Trophoblast cell (in vitro differentiated cells and primary cell): ENCODE measurements around the gene DLG2.

Experiments
- DNase-seq, 2 donors: peaks; one replicate each; pipeline ENCODE4 v3.0.0-alpha.2; 2016
- H2AFZ ChIP-seq: 2 replicates; pipeline ENCODE4 v1.6.1; 2013; ENCODE audit warnings: low read length, moderate library complexity, mild to moderate bottlenecking; ENCODE audit not compliant: insufficient read depth, poor library complexity
- H2AK5ac ChIP-seq: 2 replicates; pipeline ENCODE4 v1.6.1; 2013; ENCODE audit warnings: mild to moderate bottlenecking, low read length
- H2BK120ac ChIP-seq: 2 replicates; pipeline ENCODE4 v1.6.1; 2013; ENCODE audit warnings: low read length, mild to moderate bottlenecking, moderate library complexity; ENCODE audit not compliant: insufficient read depth, poor library complexity
- H2BK12ac ChIP-seq: 2 replicates; pipeline ENCODE4 v1.6.1; 2013; ENCODE audit warnings: mild to moderate bottlenecking, low read length, moderate library complexity
- H2BK5ac ChIP-seq: 2 replicates; pipeline ENCODE4 v1.6.1; 2013; ENCODE audit warnings: low read length, low read depth, moderate library complexity, mild to moderate bottlenecking; ENCODE audit not compliant: poor library complexity
- H3K14ac ChIP-seq: 2 replicates; pipeline ENCODE4 v1.6.1; 2013; ENCODE audit warnings: mild to moderate bottlenecking, low read length
- H3K18ac ChIP-seq: 2 replicates; pipeline ENCODE4 v1.6.1; 2013; ENCODE audit warnings: mild to moderate bottlenecking, low read length
- H3K23ac ChIP-seq: 2 replicates; pipeline ENCODE4 v1.6.1; 2013; ENCODE audit warnings: low read length
- H3K27ac ChIP-seq: 2 replicates; pipeline ENCODE4 v1.5.1; 2013; ENCODE audit warnings: low read depth, mild to moderate bottlenecking, inconsistent platforms, low read length, moderate library complexity
- H3K27me3 ChIP-seq: 2 replicates; pipeline ENCODE4 v1.6.1; 2013; ENCODE audit warnings: inconsistent platforms, mild to moderate bottlenecking, low read length, moderate library complexity; ENCODE audit not compliant: insufficient read depth
- H3K36me3 ChIP-seq, 2 experiments: 1 replicate in 1 of 2; 2 replicates in 1 of 2; pipeline ENCODE4 v1.6.1; 2013; ENCODE audit warnings: low read length in 2 of 2, mild to moderate bottlenecking in 2 of 2, moderate library complexity in 1 of 2; ENCODE audit not compliant: insufficient read depth in 2 of 2, control insufficient read depth in 1 of 2
- H3K4ac ChIP-seq: 2 replicates; pipeline ENCODE4 v1.6.1; 2013; ENCODE audit warnings: low read depth, mild to moderate bottlenecking, low read length, moderate library complexity
- H3K4me1 ChIP-seq, 2 experiments: 1 replicate in 1 of 2; 2 replicates in 1 of 2; pipeline ENCODE4 v1.6.1; 2013; ENCODE audit warnings: low read length in 2 of 2, mild to moderate bottlenecking in 2 of 2, moderate library complexity in 1 of 2; ENCODE audit not compliant: insufficient read depth in 2 of 2, control insufficient read depth in 1 of 2
- H3K4me2 ChIP-seq: 2 replicates; pipeline ENCODE4 v1.6.1; 2013; ENCODE audit warnings: inconsistent platforms, mild to moderate bottlenecking, low read length, moderate library complexity
- H3K4me3 ChIP-seq: 2 replicates; pipeline ENCODE4 v1.5.1; 2013; ENCODE audit warnings: mild to moderate bottlenecking, low read depth, low read length, inconsistent platforms
- H3K79me1 ChIP-seq: one replicate; pipeline ENCODE4 v1.6.1; 2013; ENCODE audit warnings: low read length
- H3K79me2 ChIP-seq: 2 replicates; pipeline ENCODE4 v1.6.1; 2013; ENCODE audit warnings: low read length, mild to moderate bottlenecking; ENCODE audit not compliant: control insufficient read depth, insufficient read depth, poor library complexity
- H3K9ac ChIP-seq: 2 replicates; pipeline ENCODE4 v1.6.1; 2013; ENCODE audit warnings: mild to moderate bottlenecking, low read length
- H3K9me3 ChIP-seq: 2 replicates; pipeline ENCODE4 v1.6.1; 2013; ENCODE audit warnings: low read depth, mild to moderate bottlenecking, control low read depth, inconsistent platforms, low read length; ENCODE audit not compliant: insufficient read depth
- H4K12ac ChIP-seq: 2 replicates; pipeline ENCODE4 v1.6.1; 2013; ENCODE audit warnings: low read depth, mild to moderate bottlenecking, low read length, moderate library complexity
- H4K8ac ChIP-seq: 2 replicates; pipeline ENCODE4 v1.6.1; 2013; ENCODE audit warnings: low read depth, mild to moderate bottlenecking, low read length, moderate library complexity
- H4K91ac ChIP-seq: one replicate; pipeline ENCODE4 v1.6.1; 2013; ENCODE audit warnings: low read depth, mild to moderate bottlenecking, low read length, moderate library complexity
- whole genome bisulfite sequencing: extraction: QIAGEN DNeasy Blood & Tissue Kit; methylation state at CpG from one replicate; pipeline ENCODE4 v1.1.7; 2013; ENCODE audit warnings: missing lambda C conversion rate; ENCODE audit not compliant: insufficient read length, insufficient coverage; ENCODE audit errors: extremely low coverage; 5-methylcytosine and 5-hydroxymethylcytosine counted together

Gene DLG2

GRCh38 chr11:83826078-83826477 lies 1801.1 kb downstream of the DLG2 start:
- DNase-seq = no peak

GRCh38 chr11:83823461-83824025 lies 1803.6 kb downstream of the DLG2 start:
- Histone ChIP-seq H2BK120ac (no peak overlapping the region), H3K4me2 (no peak overlapping the region), H3K23ac (no peak overlapping the region), H3K4me3 (no peak overlapping the region), H4K91ac (no peak overlapping the region), H3K4me1 (no peaks in the 10 kb centered on the region), H3K79me2 (no peaks in the 10 kb centered on the region), H2AK5ac (no peak overlapping the region), H2BK12ac (no peak overlapping the region), H3K18ac (no peak overlapping the region), H3K9me3 (no peaks in the 10 kb centered on the region), H3K36me3 (no peaks in the 10 kb centered on the region), H3K14ac (no peak overlapping the region), H2BK5ac (no peak overlapping the region), H4K12ac (no peak overlapping the region), H3K27me3 (no peaks in the 10 kb centered on the region), H3K9ac (no peak overlapping the region), H3K79me1 (no peaks in the 10 kb centered on the region), H2AFZ (no peak overlapping the region), H3K4ac (no peak overlapping the region), H4K8ac (no peak overlapping the region), H3K27ac (no peak overlapping the region)
- WGBS = no CpG with 5 or more reads among the region's 7 CpGs
- DNase-seq = no peak

More at GRCh38 chr11:83826078-83826477, 1801.1 kb downstream of the DLG2 start:
- Histone ChIP-seq H2AK5ac (no peak overlapping the region), H3K18ac (no peak overlapping the region), H3K9me3 (no peaks in the 10 kb centered on the region), H3K27ac (no peak overlapping the region), H2BK5ac (no peak overlapping the region), H2BK12ac (no peak overlapping the region), H3K79me1 (no peaks in the 10 kb centered on the region), H3K14ac (no peak overlapping the region), H3K4me1 (no peaks in the 10 kb centered on the region), H3K4ac (no peak overlapping the region), H3K79me2 (no peaks in the 10 kb centered on the region), H2AFZ (no peak overlapping the region), H4K12ac (no peak overlapping the region), H3K4me2 (no peak overlapping the region), H3K4me3 (no peak overlapping the region), H3K27me3 (no peaks in the 10 kb centered on the region), H4K8ac (no peak overlapping the region), H2BK120ac (no peak overlapping the region), H3K9ac (no peak overlapping the region), H3K36me3 (no peaks in the 10 kb centered on the region), H4K91ac (no peak overlapping the region), H3K23ac (no peak overlapping the region)

GRCh38 chr11:83819931-83820549 lies 1807.1 kb downstream of the DLG2 start:
- WGBS = no CpG with 5 or more reads among the region's 2 CpGs

GRCh38 chr11:83818349-83818748 lies 1808.8 kb downstream of the DLG2 start:
- no peaks in the 10 kb centered on the region for H3K36me3 ChIP-seq
- H4K91ac ChIP-seq = no peak overlapping the region
- H3K79me1 ChIP-seq = no peaks in the 10 kb centered on the region
- peak in 1 of 2 donors; percentile 47 for DNase-seq
- no peak overlapping the region for H3K4me3 ChIP-seq
- H3K18ac ChIP-seq = no peak overlapping the region
- no peaks in the 10 kb centered on the region for H3K9me3 ChIP-seq
- H4K12ac ChIP-seq = no peak overlapping the region
- no peak overlapping the region for H2BK12ac ChIP-seq
- H3K27me3 ChIP-seq = no peaks in the 10 kb centered on the region
- H3K4me1 ChIP-seq = peaks cover 0 to 3% of the 10 kb centered on the region in 2 experiments
- H3K4me2 ChIP-seq = no peak overlapping the region
- WGBS = no CpG with 5 or more reads among the region's 2 CpGs
- no peak overlapping the region for H2AK5ac ChIP-seq
- no peak overlapping the region for H4K8ac ChIP-seq
- H3K14ac ChIP-seq = no peak overlapping the region
- H2AFZ ChIP-seq = no peak overlapping the region
- H3K79me2 ChIP-seq = no peaks in the 10 kb centered on the region
- no peak overlapping the region for H3K27ac ChIP-seq
- H3K4ac ChIP-seq = no peak overlapping the region
- no peak overlapping the region for H2BK120ac ChIP-seq
- H2BK5ac ChIP-seq = no peak overlapping the region
- H3K9ac ChIP-seq = no peak overlapping the region
- H3K23ac ChIP-seq = no peak overlapping the region

More at GRCh38 chr11:83819931-83820549, 1807.1 kb downstream of the DLG2 start:
- no peaks in the 10 kb centered on the region for H3K79me2 ChIP-seq
- no peak overlapping the region for H3K23ac ChIP-seq
- H3K79me1 ChIP-seq = no peaks in the 10 kb centered on the region
- H2AK5ac ChIP-seq = no peak overlapping the region
- no peak overlapping the region for H3K18ac ChIP-seq
- no peak overlapping the region for H4K91ac ChIP-seq
- no peak overlapping the region for H3K4ac ChIP-seq
- H2AFZ ChIP-seq = no peak overlapping the region
- H4K8ac ChIP-seq = no peak overlapping the region
- H3K9ac ChIP-seq = no peak overlapping the region
- no peak overlapping the region for H3K4me2 ChIP-seq
- peak in 1 of 2 donors; percentile 75 for DNase-seq
- H2BK12ac ChIP-seq = no peak overlapping the region
- no peak overlapping the region for H2BK5ac ChIP-seq
- no peak overlapping the region for H3K4me3 ChIP-seq
- no peak overlapping the region for H4K12ac ChIP-seq
- no peaks in the 10 kb centered on the region for H3K9me3 ChIP-seq
- H3K4me1 ChIP-seq = peaks cover 0 to 3% of the 10 kb centered on the region in 2 experiments
- H2BK120ac ChIP-seq = no peak overlapping the region
- no peaks in the 10 kb centered on the region for H3K36me3 ChIP-seq
- no peak overlapping the region for H3K14ac ChIP-seq
- no peaks in the 10 kb centered on the region for H3K27me3 ChIP-seq
- no peak overlapping the region for H3K27ac ChIP-seq
